ENCODE results near the gene IQSEC3. TPM values are rescaled to one million over a fixed set of nuclear protein-coding genes. Genes with fewer than 3 reads are reported as not detected.

IQSEC3 gene
- total RNA-seq, 1 donor from 2014 or later, result not detected

GRCh38 chr12:167959-168600 is 101.5 kb downstream of the IQSEC3 start:
- CTCF ChIA-PET, result no interaction called here
- no peak overlapping the region for H3K4me3 Mint-ChIP-seq
- peaks cover 18% of the 10 kb centered on the region for H3K27me3 Mint-ChIP-seq
- POLR2A ChIA-PET, result no interaction called here
- DNase-seq (no peak), ATAC-seq (ENCODE audit: low read depth) (no peak)
- no peak for TF ChIP-seq CTCF (IDR thresholded peaks at IDR 0.05)
- no peak overlapping the region for H3K27ac Mint-ChIP-seq
- H3K4me1 Mint-ChIP-seq, result no peaks in the 10 kb centered on the region
- no peaks in the 10 kb centered on the region for H3K36me3 Mint-ChIP-seq (ENCODE audit: low read depth)
- intact Hi-C loops (cut with micrococcal nuclease), result no loop called here
- H3K9me3 Mint-ChIP-seq, result no peaks in the 10 kb centered on the region

GRCh38 chr12:168763-169525 is 102.4 kb downstream of the IQSEC3 start:
- DNase-seq (no peak), ATAC-seq (ENCODE audit: low read depth) (no peak)
- H3K36me3 Mint-ChIP-seq (ENCODE audit: low read depth), result no peaks in the 10 kb centered on the region
- TF ChIP-seq CTCF (IDR thresholded peaks at IDR 0.05), result no peak
- POLR2A ChIA-PET, result no interaction called here
- H3K4me3 Mint-ChIP-seq, result no peak overlapping the region
- no peak overlapping the region for H3K27ac Mint-ChIP-seq
- H3K27me3 Mint-ChIP-seq, result peaks cover 18% of the 10 kb centered on the region
- no peaks in the 10 kb centered on the region for H3K9me3 Mint-ChIP-seq
- intact Hi-C loops (cut with micrococcal nuclease), result no loop called here
- CTCF ChIA-PET, result no interaction called here
- H3K4me1 Mint-ChIP-seq, result no peaks in the 10 kb centered on the region

- intact Hi-C loops (cut with micrococcal nuclease), result no loop called here
- no peak for ATAC-seq (ENCODE audit: low read depth)
- no peak for TF ChIP-seq CTCF (IDR thresholded peaks at IDR 0.05)
- Mint-ChIP-seq H3K4me1 (no peaks in the 10 kb centered on the region), H3K4me3 (no peak overlapping the region), H3K36me3 (ENCODE audit: low read depth) (no peaks in the 10 kb centered on the region), H3K27ac (no peak overlapping the region), H3K9me3 (no peaks in the 10 kb centered on the region), H3K27me3 (peaks cover 18% of the 10 kb centered on the region)
- ChIA-PET POLR2A (no interaction called here), CTCF (no interaction called here)
- no peak for DNase-seq
Measured at GRCh38 chr12:169528-170370, 103.2 kb downstream of the IQSEC3 start.

- no peak for TF ChIP-seq CTCF (IDR thresholded peaks at IDR 0.05)
- H3K27me3 Mint-ChIP-seq, result peaks cover 22% of the 10 kb centered on the region
- H3K36me3 Mint-ChIP-seq (ENCODE audit: low read depth), result no peaks in the 10 kb centered on the region
- no peak for DNase-seq
- POLR2A ChIA-PET, result no interaction called here
- no peak for ATAC-seq (ENCODE audit: low read depth)
- H3K4me1 Mint-ChIP-seq, result no peaks in the 10 kb centered on the region
- H3K27ac Mint-ChIP-seq, result no peak overlapping the region
- no peak overlapping the region for H3K4me3 Mint-ChIP-seq
- CTCF ChIA-PET, result no interaction called here
- intact Hi-C loops (cut with micrococcal nuclease), result no loop called here
- H3K9me3 Mint-ChIP-seq, result no peaks in the 10 kb centered on the region
Measured at GRCh38 chr12:170371-171225, 104.0 kb downstream of the IQSEC3 start.

Measured in activated B cell treated with CpG ODN at 0.5 μM for 24 hours (primary cell).